Sigmoid colon (tissue), 4 donors: ENCODE results near the gene FHOD3.

Source experiments
- CTCF ChIP-seq, 4 experiments: fragments of 450-650 bp in 3 of 4; fragments of 200-600 bp in 1 of 4; IDR thresholded peaks; one replicate each; pipeline ENCODE4 v1.5.1; 2016 to 2019; ENCODE audit warnings: antibody characterized with exemption in 4 of 4, mild to moderate bottlenecking in 3 of 4, moderate library complexity in 2 of 4
- EP300 ChIP-seq, 4 donors: sonication (generic); formaldehyde crosslinking; IDR thresholded peaks; one replicate each; pipeline ENCODE4 v1.6.1; 2017; ENCODE audit warnings: antibody characterized with exemption in 4 of 4
- POLR2A ChIP-seq, 2 donors: fragments of 450-650 bp; IDR thresholded peaks; one replicate each; pipeline ENCODE4 v1.6.1; 2016; ENCODE audit warnings: antibody characterized with exemption in 2 of 2, mild to moderate bottlenecking in 2 of 2, moderate library complexity in 2 of 2
- POLR2AphosphoS5 ChIP-seq, 4 donors: sonication (generic); formaldehyde crosslinking; IDR thresholded peaks; one replicate each; pipeline ENCODE4 v1.6.1; 2017; ENCODE audit warnings: antibody characterized with exemption in 4 of 4

- TF ChIP-seq POLR2A (IDR thresholded peaks at IDR 0.05) = no peak
- no peak for TF ChIP-seq CTCF (IDR thresholded peaks at IDR 0.05)
- TF ChIP-seq POLR2AphosphoS5 (IDR thresholded peaks at IDR 0.05) = no peak
- TF ChIP-seq EP300 (IDR thresholded peaks at IDR 0.05) = no peak
Measured at GRCh38 chr18:36546876-36547275, 249.4 kb downstream of the FHOD3 start.
